Activated T-cell treated with anti-CD3 and anti-CD28 coated beads for 4 hours (primary cell): ENCODE results near the gene OLFM3.

Source experiments
- DNase-seq: peaks from one replicate; pipeline ENCODE4 v3.0.0-alpha.2; 2020

OLFM3 gene

GRCh38 chr1:101996825-101997465 lies at the start of gene OLFM3:
OLFM3 (minus strand) TSS chr1:101996926.
- no peak for DNase-seq

DNA sequence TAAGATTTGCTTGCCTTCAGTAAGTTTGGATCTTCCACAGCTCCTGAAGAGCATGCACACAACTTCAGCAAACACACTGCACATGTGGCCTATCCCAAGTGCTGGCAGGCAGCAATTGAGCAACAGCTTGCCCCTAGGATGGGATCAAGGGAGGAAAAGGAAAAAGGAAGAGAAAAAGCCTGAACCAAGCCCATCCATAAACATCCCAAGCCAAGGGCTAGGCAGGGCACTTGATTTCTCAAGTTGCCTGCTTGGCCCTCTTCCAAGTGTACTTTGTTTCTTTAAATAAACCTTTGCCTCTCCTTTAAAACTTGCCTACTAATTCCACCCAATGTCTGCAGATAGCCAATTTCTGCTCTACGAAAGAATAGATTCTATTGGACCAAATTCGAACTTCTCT lies 49.0 kb upstream of the OLFM3 start:
- DNase-seq, result no peak

- no peak for DNase-seq
Measured at GRCh38 chr1:102032534-102032933, 35.8 kb upstream of the OLFM3 start.

DNA sequence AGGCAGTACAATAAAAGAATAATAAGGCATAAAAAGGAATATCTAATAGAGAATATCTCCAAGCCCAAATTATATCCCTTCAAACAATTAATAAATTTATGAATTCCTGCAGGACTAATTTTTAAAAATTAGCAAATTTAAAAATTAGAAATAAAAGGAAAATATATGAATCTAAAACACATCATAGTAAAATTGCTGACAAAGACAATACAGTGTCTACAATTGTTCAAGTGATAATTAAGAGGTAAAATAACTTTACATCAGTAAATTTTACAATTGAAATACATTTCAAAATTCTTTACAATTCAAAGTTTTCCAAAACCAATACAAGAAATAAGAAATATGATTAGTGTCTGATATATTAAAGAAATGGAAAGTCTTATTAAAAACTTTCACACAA lies 22.8 kb upstream of the OLFM3 start:
- DNase-seq, result no peak

GRCh38 chr1:102015728-102016127 lies 19.0 kb upstream of the OLFM3 start:
- DNase-seq, result no peak

DNA sequence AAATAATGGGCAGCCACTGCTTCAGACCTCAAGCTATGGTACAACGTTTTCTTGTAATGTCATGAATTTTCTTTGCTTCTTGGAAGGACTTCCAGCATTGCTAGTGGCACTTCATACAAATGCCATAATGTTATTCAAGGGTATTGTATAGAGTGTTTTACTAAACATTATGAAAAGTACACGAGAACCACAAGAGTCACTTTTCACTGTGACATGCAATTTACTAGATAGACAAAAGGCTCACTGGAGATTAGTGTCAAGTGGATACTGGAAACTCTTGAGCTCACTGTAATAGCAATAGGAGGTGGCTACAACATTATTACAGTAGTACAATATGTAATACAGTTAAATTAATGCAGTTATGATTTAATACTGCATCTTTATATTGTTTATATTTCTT lies 5.3 kb upstream of the OLFM3 start:
- no peak for DNase-seq

DNA sequence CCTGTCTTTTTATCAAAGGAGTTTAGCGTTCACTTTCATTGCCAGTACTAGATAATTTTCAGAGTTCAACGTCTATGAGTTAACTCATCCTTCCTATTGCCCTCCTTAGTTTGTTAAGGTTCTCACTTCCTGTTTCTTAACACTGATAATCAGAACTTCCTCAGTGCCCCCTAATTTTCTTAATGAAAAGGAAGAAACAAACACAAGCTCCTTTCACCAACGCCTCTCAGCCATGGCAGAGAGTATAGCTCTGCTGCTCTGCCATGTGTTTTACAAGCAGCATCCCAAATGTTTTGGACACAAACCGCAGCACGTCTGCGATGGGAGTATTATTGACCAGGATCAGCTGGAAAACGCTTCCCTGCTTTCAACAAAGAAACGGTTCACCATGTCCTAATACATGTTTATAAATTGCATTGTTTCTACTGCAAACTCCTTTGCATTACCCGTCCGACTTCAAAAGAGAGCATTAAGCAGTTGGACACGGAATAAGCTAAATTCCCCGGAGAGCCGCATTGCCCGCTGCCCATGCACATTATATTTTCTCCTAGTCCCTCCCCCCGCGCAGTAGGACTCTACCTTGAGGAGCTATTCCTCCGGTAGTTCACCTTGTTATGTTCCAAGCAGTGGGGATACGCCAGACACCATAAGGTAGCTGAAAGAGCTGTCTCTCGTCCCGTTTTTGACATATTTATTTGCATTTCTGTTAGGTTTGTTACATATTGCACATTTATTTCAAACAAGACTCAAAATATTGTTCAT lies 561 bp downstream of the OLFM3 start:
- DNase-seq, result no peak

DNA sequence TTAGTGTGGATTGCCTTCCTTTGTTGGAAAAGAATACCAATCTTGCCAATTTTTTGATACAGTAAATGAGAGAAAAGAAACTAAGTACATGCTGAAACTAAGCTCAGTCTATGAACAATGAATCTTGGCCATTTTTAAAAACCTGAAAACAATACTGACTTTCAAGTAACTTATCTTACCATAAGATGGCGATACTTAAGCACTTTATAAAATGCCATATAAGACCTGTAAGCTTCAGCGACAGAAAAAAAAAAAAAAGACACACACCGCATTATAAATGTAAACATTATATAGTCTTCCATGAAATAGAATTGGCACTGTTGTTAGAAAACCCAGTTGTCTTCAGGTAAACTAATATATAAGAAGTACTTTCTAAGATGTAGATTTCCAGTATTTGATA lies 3.0 kb downstream of the OLFM3 start:
- DNase-seq, result no peak

- no peak for DNase-seq
Measured at GRCh38 chr1:101992821-101993575, 3.7 kb downstream of the OLFM3 start.

GRCh38 chr1:101980974-101981373 lies 15.8 kb downstream of the OLFM3 start:
- DNase-seq, result no peak

DNA sequence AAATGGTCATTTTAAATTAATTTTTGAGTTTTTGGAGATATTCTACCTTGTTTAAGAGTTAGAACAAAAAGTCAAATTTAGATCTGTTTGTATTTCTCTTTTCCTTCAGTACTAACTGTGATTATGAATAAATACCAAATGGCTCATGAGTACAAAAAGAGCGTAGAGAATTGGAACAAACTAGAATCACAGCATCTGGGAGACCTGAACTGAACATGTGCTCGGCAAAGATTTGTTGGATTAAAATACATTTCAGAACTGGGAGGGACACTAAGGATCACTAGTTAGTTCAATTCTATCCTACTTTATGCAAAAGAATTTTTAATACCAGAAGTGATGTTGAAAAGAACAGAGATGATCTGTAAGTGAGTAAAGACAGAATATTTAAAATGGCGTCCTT lies 19.5 kb downstream of the OLFM3 start:
- no peak for DNase-seq

DNA sequence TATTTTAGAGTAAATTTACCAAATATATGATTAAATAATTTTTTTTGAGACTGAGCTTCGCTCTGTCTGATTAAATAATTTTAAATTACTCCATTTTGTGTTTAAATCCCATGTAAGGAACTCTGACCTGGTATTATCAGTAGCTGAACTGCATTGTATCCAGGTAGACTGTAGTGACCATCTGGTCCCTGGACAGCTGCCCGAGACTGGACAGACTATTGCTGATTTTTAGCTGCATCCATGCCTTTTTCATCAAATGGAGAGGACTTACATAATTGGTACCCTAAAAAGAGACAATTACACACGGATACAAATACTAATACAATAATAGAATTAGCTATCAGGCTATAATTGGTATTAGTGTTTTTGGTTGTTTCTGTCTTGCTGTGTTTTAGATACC lies 20.6 kb downstream of the OLFM3 start:
- DNase-seq, result no peak

DNA sequence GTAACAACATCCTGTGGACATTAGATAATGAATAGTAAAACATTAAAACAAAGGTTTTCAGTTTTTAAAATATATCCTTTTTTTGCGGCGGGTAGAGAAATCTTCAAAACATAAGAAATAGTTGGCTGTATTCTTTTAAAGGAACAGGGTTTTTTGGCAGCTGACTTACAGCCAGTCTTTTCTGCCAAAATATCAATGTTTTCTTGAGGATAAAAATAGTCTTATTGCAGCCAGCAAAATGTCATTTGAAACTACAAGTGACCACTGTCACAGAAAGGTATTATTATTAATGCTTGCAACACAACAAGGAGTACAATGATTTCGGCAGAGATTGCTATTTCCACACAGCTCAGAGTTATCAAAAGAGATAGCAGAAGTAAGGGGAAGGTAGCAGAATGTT lies 21.4 kb downstream of the OLFM3 start:
- DNase-seq, result no peak

GRCh38 chr1:101974599-101975274 lies 22.0 kb downstream of the OLFM3 start:
- DNase-seq, result no peak

DNA sequence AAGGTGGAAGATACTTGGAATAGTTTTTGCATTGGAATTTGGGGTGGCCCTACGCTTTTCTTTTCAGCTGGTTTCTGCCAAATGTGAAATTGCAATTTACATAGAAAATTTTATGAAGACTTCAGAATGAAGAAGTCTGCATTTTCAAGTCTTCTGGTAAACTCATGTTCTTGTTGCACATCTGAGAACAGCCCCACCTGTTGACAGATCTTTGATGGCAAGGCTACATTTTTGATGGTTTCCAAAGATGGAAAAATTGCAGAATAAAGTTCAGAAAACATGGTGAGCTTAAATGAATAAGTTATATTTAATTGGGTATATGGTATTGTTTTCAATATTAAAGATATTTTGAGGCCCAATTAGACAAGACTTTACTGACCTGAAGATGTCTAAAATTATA lies 25.4 kb downstream of the OLFM3 start:
- no peak for DNase-seq

DNA sequence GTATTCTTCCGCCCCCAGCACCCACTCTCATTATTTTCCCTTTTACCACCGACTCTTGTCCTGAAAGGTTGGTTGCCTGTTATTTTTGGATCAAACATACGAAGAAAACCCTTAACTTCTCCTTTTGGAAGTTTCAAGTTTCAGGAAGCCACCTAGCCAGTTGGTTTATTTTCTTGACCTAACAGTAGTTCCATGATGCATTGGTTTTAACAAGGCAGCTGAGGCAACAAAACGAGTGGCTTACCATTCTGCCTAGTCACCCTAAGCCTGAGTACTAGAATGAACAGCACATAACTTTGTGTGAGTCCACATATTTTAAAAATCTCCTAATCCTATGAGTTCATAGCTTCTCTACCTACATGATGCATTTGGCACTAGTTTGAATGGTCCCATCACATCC lies 28.9 kb downstream of the OLFM3 start:
- DNase-seq, result no peak

GRCh38 chr1:101965341-101965740 lies 31.4 kb downstream of the OLFM3 start:
- DNase-seq, result no peak

DNA sequence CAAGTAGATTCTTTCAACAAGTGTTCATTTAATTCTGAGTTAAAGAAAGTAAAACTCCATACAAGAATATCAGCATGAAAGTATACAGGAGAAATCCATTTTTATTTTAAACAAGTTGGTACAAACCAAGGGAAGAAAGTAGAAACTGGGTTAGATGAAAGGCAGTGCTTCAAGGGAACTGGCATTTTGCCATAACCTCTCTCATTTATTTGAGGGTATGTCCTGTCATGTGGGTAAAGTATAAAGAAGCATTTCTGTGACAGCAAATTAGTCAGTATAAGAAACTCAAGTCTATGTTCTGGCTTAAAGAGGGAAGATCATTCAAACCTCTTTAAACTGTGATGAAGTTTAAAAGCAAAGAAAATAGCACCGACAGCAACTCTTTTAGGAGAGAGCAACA lies 32.0 kb downstream of the OLFM3 start:
- DNase-seq, result no peak

DNA sequence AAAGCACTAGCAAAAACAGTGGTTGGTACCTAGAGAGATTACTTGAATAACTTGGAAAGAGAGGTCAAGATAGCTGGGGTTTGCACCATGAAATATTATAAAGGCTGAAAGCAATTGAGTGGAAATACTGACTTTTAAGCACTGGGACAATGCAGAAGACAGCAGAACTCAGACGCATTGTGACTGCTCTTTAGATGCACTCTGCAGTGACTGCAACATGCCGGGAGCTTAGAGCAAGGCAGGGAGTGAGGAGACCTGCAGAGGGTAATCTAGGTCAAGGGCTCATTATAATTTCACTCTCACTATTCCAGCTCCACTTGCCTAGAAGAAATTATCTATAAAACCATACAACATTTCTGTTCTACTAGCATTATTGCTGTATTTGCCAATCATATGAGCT lies 36.6 kb downstream of the OLFM3 start:
- no peak for DNase-seq

GRCh38 chr1:101959456-101959855 lies 37.3 kb downstream of the OLFM3 start:
- no peak for DNase-seq

GRCh38 chr1:101957771-101958170 lies 39.0 kb downstream of the OLFM3 start:
- DNase-seq, result no peak

- DNase-seq, result no peak
Measured at GRCh38 chr1:101953623-101954022, 43.1 kb downstream of the OLFM3 start.

GRCh38 chr1:101945884-101946283 lies 50.8 kb downstream of the OLFM3 start:
- DNase-seq, result no peak

DNA sequence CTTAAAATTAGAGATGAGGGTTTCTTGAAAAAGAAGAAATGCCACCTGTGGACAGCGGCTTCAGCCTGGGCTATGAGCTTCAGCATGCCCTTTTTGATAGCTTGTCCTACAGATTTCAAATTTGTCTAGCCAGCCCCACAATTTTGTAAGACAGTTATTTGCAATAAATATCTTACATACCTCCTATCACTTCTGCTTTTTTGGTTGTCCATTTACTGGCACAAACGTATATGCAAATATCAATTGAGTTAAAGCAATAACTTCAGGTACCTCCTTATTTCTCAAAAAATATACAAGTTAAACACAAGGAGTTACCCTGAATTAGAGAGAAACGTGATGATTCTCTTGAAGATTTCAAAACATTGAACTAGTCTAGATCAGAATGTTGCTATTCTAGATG lies 53.5 kb downstream of the OLFM3 start:
- no peak for DNase-seq
